H1 (cell line): ENCODE measurements around the gene DAGLA. TPM values are rescaled to one million over a fixed set of nuclear protein-coding genes. Genes with fewer than 3 reads are reported as not detected.

Source experiments
- CTCF ChIA-PET: fragments of 300-600 bp; sonication (Branson Sonifier 250); formaldehyde crosslinking; loops from one replicate; lab custom pipeline; 2021; ENCODE audit not compliant: partially characterized antibody; lab: Charles Lee
- POLR2A ChIA-PET: fragments of 300-600 bp; sonication (Branson Sonifier 250); formaldehyde crosslinking; loops from one replicate; lab custom pipeline; 2021; ENCODE audit warnings: inconsistent platforms; ENCODE audit not compliant: partially characterized antibody; lab: Charles Lee
- DNase-seq, 2 experiments: peaks; one replicate each; pipeline versions ENCODE4 v3.0.0 to v3.0.0-alpha.2; 2010 to 2022; ENCODE audit warnings: low spot score in 2 of 2, low read depth in 1 of 2, mixed read lengths in 1 of 2
- FAIRE-seq: peaks from 2 replicates; lab custom pipeline; 2011; peaks lifted over from hg19 to GRCh38; lab: Jason Lieb, UNC
- H2AFZ ChIP-seq: 2 replicates; pipeline ENCODE4 v1.8.1; 2012; ENCODE audit warnings: low read length, inconsistent platforms
- H2AK5ac ChIP-seq: 2 replicates; pipeline ENCODE4 v1.6.1; 2013; ENCODE audit warnings: low read depth, low read length
- H2BK120ac ChIP-seq: replicated peaks from 2 replicates; pipeline ENCODE3; 2013; ENCODE audit warnings: low read depth, low read length, inconsistent platforms
- H2BK12ac ChIP-seq: 2 replicates; pipeline ENCODE4 v1.6.1; 2013; ENCODE audit warnings: low read depth, low read length
- H2BK15ac ChIP-seq: 2 replicates; pipeline ENCODE4 v1.6.1; 2013; ENCODE audit warnings: low read length
- H2BK20ac ChIP-seq: 2 replicates; pipeline ENCODE4 v1.6.1; 2013; ENCODE audit warnings: low read length
- H2BK5ac ChIP-seq: 2 replicates; pipeline ENCODE4 v1.6.1; 2013; ENCODE audit warnings: low read depth, low read length
- H3K14ac ChIP-seq: 2 replicates; pipeline ENCODE4 v1.6.1; 2013; ENCODE audit warnings: inconsistent platforms; ENCODE audit not compliant: insufficient read length
- H3K18ac ChIP-seq: 2 replicates; pipeline ENCODE4 v1.6.1; 2013; ENCODE audit warnings: low read length; ENCODE audit errors: extremely low read depth
- H3K23ac ChIP-seq: 2 replicates; pipeline ENCODE4 v1.6.1; 2013; ENCODE audit warnings: inconsistent platforms; ENCODE audit not compliant: insufficient read length
- H3K23me2 ChIP-seq: 2 replicates; pipeline ENCODE4 v1.6.1; 2013; ENCODE audit warnings: low read depth, low read length
- H3K27ac ChIP-seq: 2 replicates; pipeline ENCODE4 v1.6.1; 2011; ENCODE audit warnings: low read depth, low read length, inconsistent platforms
- H3K27me3 ChIP-seq, 4 experiments: replicated peaks in 1 of 4; 1 replicate in 1 of 4; 2 replicates in 3 of 4; pipeline versions ENCODE4 v1.6.1 to v1.8.1; 2011 to 2013; ENCODE audit warnings: low read length in 3 of 4, mild to moderate bottlenecking in 3 of 4, inconsistent platforms in 2 of 4, mixed read lengths in 2 of 4, moderate library complexity in 1 of 4; ENCODE audit not compliant: control insufficient read depth in 3 of 4, insufficient read depth in 3 of 4; ENCODE audit errors: extremely low read depth in 1 of 4
- H3K36me3 ChIP-seq, 4 experiments: 2 replicates each; pipeline versions ENCODE4 v1.6.1 to v1.8.1; 2011 to 2013; ENCODE audit warnings: mild to moderate bottlenecking in 4 of 4, low read length in 3 of 4, moderate library complexity in 2 of 4, control low read depth in 1 of 4, inconsistent platforms in 1 of 4; ENCODE audit not compliant: insufficient read depth in 4 of 4, control insufficient read depth in 2 of 4
- H3K4ac ChIP-seq: replicated peaks from 2 replicates; pipeline ENCODE3; 2013; ENCODE audit warnings: low read length, low read depth, mixed read lengths, inconsistent platforms; ENCODE audit not compliant: insufficient read length
- H3K4me1 ChIP-seq, 4 experiments: replicated peaks in 1 of 4; 1 replicate in 1 of 4; 2 replicates in 3 of 4; pipeline versions ENCODE4 v1.6.1 to v1.8.1; 2011 to 2013; ENCODE audit warnings: low read length in 3 of 4, inconsistent platforms in 2 of 4, mixed read lengths in 1 of 4; ENCODE audit not compliant: insufficient read depth in 4 of 4, control insufficient read depth in 3 of 4
- H3K4me2 ChIP-seq, 2 experiments: 2 replicates each; pipeline versions ENCODE4 v1.6.1 to v1.8.1; 2011 to 2013; ENCODE audit warnings: low read depth in 2 of 2, low read length in 2 of 2, control low read depth in 1 of 2, inconsistent platforms in 1 of 2, mild to moderate bottlenecking in 1 of 2; ENCODE audit not compliant: insufficient read depth in 1 of 2
- H3K4me3 ChIP-seq, 4 experiments: fragments of 200-600, 300-600 bp in 1 of 4; sonication (generic), shearing (Covaris generic), sonication (Bioruptor Twin) in 1 of 4; 2 replicates each; pipeline versions ENCODE4 v1.5.1 to v1.8.1; 2011 to 2016; ENCODE audit warnings: low read length in 4 of 4, low read depth in 3 of 4, control low read depth in 2 of 4, inconsistent platforms in 2 of 4, mild to moderate bottlenecking in 2 of 4, mixed read lengths in 1 of 4, moderate library complexity in 1 of 4; ENCODE audit not compliant: insufficient read depth in 2 of 4; ENCODE audit errors: extremely low read depth in 1 of 4
- H3K56ac ChIP-seq: replicated peaks from 2 replicates; pipeline ENCODE3; 2013; ENCODE audit warnings: low read depth, mild to moderate bottlenecking, mixed read lengths, low read length, inconsistent platforms; ENCODE audit not compliant: insufficient read length
- H3K79me1 ChIP-seq: 2 replicates; pipeline ENCODE4 v1.6.1; 2013; ENCODE audit warnings: low read depth, low read length, control low read depth
- H3K79me2 ChIP-seq, 2 experiments: 2 replicates each; pipeline versions ENCODE4 v1.6.1 to v1.8.1; 2012 to 2013; ENCODE audit warnings: low read length in 2 of 2, mild to moderate bottlenecking in 2 of 2, inconsistent platforms in 1 of 2; ENCODE audit not compliant: insufficient read depth in 2 of 2, control insufficient read depth in 1 of 2
- H3K9ac ChIP-seq, 4 experiments: replicated peaks in 1 of 4; 1 replicate in 1 of 4; 2 replicates in 3 of 4; pipeline versions ENCODE4 v1.6.1 to v1.8.1; 2011 to 2013; ENCODE audit warnings: low read depth in 3 of 4, low read length in 3 of 4, control low read depth in 2 of 4, mild to moderate bottlenecking in 2 of 4, moderate library complexity in 2 of 4, inconsistent platforms in 1 of 4; ENCODE audit errors: extremely low read depth in 1 of 4
- H3K9me3 ChIP-seq, 2 experiments: 2 replicates each; pipeline versions ENCODE4 v1.6.1 to v1.8.1; 2012 to 2013; ENCODE audit warnings: mild to moderate bottlenecking in 2 of 2, moderate library complexity in 2 of 2, control low read depth in 1 of 2, inconsistent platforms in 1 of 2, low read depth in 1 of 2, low read length in 1 of 2, mixed read lengths in 1 of 2; ENCODE audit not compliant: insufficient read depth in 2 of 2
- H4K20me1 ChIP-seq, 2 experiments: replicated peaks in 1 of 2; 2 replicates each; pipeline versions ENCODE3 to v1.8.1; 2011 to 2013; ENCODE audit warnings: inconsistent platforms in 2 of 2, low read length in 2 of 2, mild to moderate bottlenecking in 1 of 2; ENCODE audit not compliant: insufficient read depth in 2 of 2, control insufficient read depth in 1 of 2
- H4K5ac ChIP-seq: 2 replicates; pipeline ENCODE4 v1.6.1; 2013; ENCODE audit warnings: low read length, low read depth, mixed read lengths, inconsistent platforms; ENCODE audit not compliant: insufficient read length
- H4K8ac ChIP-seq: 2 replicates; pipeline ENCODE4 v1.8.0; 2013; ENCODE audit warnings: mild to moderate bottlenecking, moderate library complexity, low read length, inconsistent platforms; ENCODE audit not compliant: insufficient read depth; ENCODE audit errors: extremely low read depth
- H4K91ac ChIP-seq: replicated peaks from 2 replicates; pipeline ENCODE3; 2013; ENCODE audit warnings: low read length, mixed read lengths, inconsistent platforms; ENCODE audit not compliant: insufficient read length
- WGBS, 2 experiments: shearing (Covaris generic) in 1 of 2; methylation state at CpG; one replicate each; pipeline versions ENCODE4 v1.1.6 to v1.1.7; 2013 to 2015; ENCODE audit warnings: low lambda C conversion rate in 2 of 2, mixed read lengths in 2 of 2, inconsistent platforms in 1 of 2, low coverage in 1 of 2, missing lambda C conversion rate in 1 of 2; ENCODE audit not compliant: insufficient replicate concordance in 2 of 2, insufficient coverage in 1 of 2, insufficient read length in 1 of 2; ENCODE audit errors: extremely low coverage in 1 of 2, missing lambda C conversion rate in 1 of 2; 5-methylcytosine and 5-hydroxymethylcytosine counted together
- polyA plus RNA-seq, 7 experiments: library from polyadenylated mRNA; depleted of rRNA in 3 of 7; stranded (reverse) in 5 of 7; unstranded in 2 of 7; fragments of >200 nt in 5 of 7; fragments of 200-250 nt in 2 of 7; gene quantifications; 1 replicate in 5 of 7; 2 replicates in 1 of 7; 4 replicates in 1 of 7; pipeline versions ENCODE4 v1.2.1 to v1.2.3, GENCODE V29; 2011 to 2013; ENCODE audit warnings: missing spikeins in 2 of 7, mixed read lengths in 2 of 7
- total RNA-seq: library from RNA; stranded (reverse); fragmentation: NEBNext Ultra II Directional; extraction: Animal tissue kit (Norgen Biotek cat#: 25700); gene quantifications from 2 replicates; pipeline ENCODE4 v1.2.1, GENCODE V29; 2021

Gene DAGLA
- total and polyA plus RNA-seq, 2 of the 8 experiments (the other 6 are each of a cell fraction or from before 2014, with no cell fraction given), result 3.6 to 6.6 TPM

DNA sequence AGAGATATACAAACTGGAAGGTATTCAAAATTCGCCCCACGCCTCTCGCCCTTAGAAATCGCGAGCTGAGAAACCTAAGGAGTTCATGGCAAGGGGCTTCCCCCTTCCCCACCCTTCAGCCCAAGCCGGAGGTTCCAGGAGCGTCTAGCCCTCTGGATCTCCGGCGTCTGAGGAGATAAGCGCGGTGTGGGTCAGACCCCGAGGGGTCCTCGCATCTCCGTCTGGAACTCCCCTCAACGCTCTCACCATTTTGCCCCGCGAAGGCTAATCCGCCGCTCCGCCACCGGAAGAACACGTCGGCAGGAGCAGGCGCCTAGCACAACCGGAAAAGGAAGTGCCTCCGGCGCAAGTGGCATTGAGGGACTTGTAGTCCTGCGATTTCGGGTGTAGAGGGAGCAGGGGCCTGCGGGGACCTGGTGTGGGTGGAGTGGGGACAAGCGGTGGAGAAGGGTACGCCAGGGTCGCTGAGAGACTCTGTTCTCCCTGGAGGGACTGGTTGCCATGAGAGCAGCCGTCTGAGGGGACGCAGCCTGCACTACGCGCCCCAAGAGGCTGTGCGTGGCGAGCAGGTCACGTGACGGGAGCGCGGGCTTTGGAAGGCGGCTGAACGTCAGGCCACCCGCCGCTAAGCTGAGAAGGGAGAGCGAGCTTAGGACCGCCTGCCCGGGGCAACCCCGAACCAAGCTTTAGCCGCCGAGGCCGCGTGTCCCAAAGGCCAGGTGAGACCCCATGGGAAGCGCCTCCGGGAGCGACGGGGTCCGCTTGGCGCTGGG, 112.3 kb downstream of the DAGLA start, which contains the start of the genes FEN1 and TMEM258:
FEN1 (plus strand) TSS at position 602 of the 773 bp plus-strand sequence. CDS start 2,451 bp downstream, outside the sequence.
TMEM258 (minus strand) TSS at position 290 of the 773 bp plus-strand sequence; CDS start at position 249, 41 bp downstream.
- 1% methylated on average over 60 of the region's 61 CpGs; no CpG with 5 or more reads in 1 of the 2 experiments for WGBS, 2 experiments
- peak; percentile 80 to 95 for DNase-seq
- Histone ChIP-seq H3K4me2 (peak within 1 kb of the TSS; percentile 68 to 93), H4K91ac (peak within 1 kb of the TSS; percentile 97), H3K79me2 (peaks cover 8 to 53% of the 10 kb centered on the region in 2 experiments), H3K36me3 (peaks cover 17 to 41% (median 33%) of the 10 kb centered on the region in 4 experiments; a peak in 7 of 8 replicates), H3K23me2 (peaks cover 2% of the 10 kb centered on the region; the same call in 1 of the 2 replicates), H3K4me3 (peak within 1 kb of the TSS; percentile 86 to 99 (median 98)), H3K23ac (no peak within 1 kb of the TSS), H2AK5ac (no peak within 1 kb of the TSS; the same call in 1 of the 2 replicates), H2AFZ (peak within 1 kb of the TSS; percentile 98; the same call in 1 of the 2 replicates), H4K20me1 (peaks cover 9 to 10% of the 10 kb centered on the region in 2 experiments), H3K14ac (no peak within 1 kb of the TSS), H3K9ac (peak within 1 kb of the TSS; percentile 90 to 100 (median 99)), H3K79me1 (no peaks in the 10 kb centered on the region; the same call in 1 of the 2 replicates), H3K56ac (peak within 1 kb of the TSS; percentile 96), H3K27me3 (no peaks in the 10 kb centered on the region), H2BK12ac (peak within 1 kb of the TSS; percentile 100), H2BK5ac (peak within 1 kb of the TSS; percentile 100), H2BK120ac (peak within 1 kb of the TSS; percentile 94), H3K18ac (peak within 1 kb of the TSS; percentile 100), H3K9me3 (no peaks in the 10 kb centered on the region), H2BK20ac (peak within 1 kb of the TSS; percentile 88; the same call in 1 of the 2 replicates), H4K5ac (peak within 1 kb of the TSS; percentile 98), H3K4me1 (peaks cover 0 to 4% (median 0%) of the 10 kb centered on the region in 4 experiments; a peak in 1 of 7 replicates), H3K27ac (peak within 1 kb of the TSS; percentile 100), H3K4ac (peak within 1 kb of the TSS; percentile 57), H2BK15ac (peak within 1 kb of the TSS; percentile 88; the same call in 1 of the 2 replicates), H4K8ac (peak within 1 kb of the TSS; percentile 98)
- ChIA-PET CTCF (interaction anchor here (0.6 to 10.5 kb wide), 11 partner anchors 12 to 664 kb away, joined by 3 to 168 read pairs (median 6); no protein-coding TSS in a partner anchor), POLR2A (interaction anchor here (0.8 to 20.9 kb wide), 27 partner anchors 8 to 332 kb away, joined by 3 to 354 read pairs (median 6); partner anchors contain the start of genes FADS1, FADS2, FTH1 and MYRF)
- no peak for FAIRE-seq
